H1 (cell line): ENCODE data around the gene MYO18A. TPM values are rescaled to one million over a fixed set of nuclear protein-coding genes. Genes with fewer than 3 reads are reported as not detected.

Experiments
- BRCA1 ChIP-seq: IDR thresholded peaks from 2 replicates; pipeline ENCODE4 v1.6.1; 2012; ENCODE audit warnings: low read depth, low read length, improper control_type of control experiment
- EP300 ChIP-seq, 2 experiments: IDR thresholded peaks; 1 replicate in 1 of 2; 2 replicates in 1 of 2; pipeline ENCODE4 v1.6.1; 2011 to 2012; ENCODE audit warnings: low read depth in 2 of 2, low read length in 2 of 2, mild to moderate bottlenecking in 2 of 2, borderline replicate concordance in 1 of 2, inconsistent platforms in 1 of 2, moderate library complexity in 1 of 2
- SAP30 ChIP-seq: fragments of 300-600 bp; sonication (generic); IDR thresholded peaks from 2 replicates; pipeline ENCODE4 v1.7.1; 2012; ENCODE audit warnings: low read length, moderate library complexity, mild to moderate bottlenecking, inconsistent platforms; ENCODE audit not compliant: insufficient read depth, insufficient replicate concordance
- SIN3A ChIP-seq, 2 experiments: IDR thresholded peaks in 1 of 2; conservative IDR thresholded peaks in 1 of 2; 2 replicates each; pipeline ENCODE4 v1.6.1; 2011 to 2012; ENCODE audit warnings: low read length in 2 of 2, improper control_type of control experiment in 1 of 2, low read depth in 1 of 2, mild to moderate bottlenecking in 1 of 2
- TAF7 ChIP-seq: optimal IDR thresholded peaks from 2 replicates; pipeline ENCODE3; 2011; ENCODE audit warnings: low read depth, mild to moderate bottlenecking, inconsistent platforms, low read length, moderate library complexity, borderline replicate concordance
- ZNF274 ChIP-seq: IDR thresholded peaks from 2 replicates; pipeline ENCODE4 v1.7.0; 2012; ENCODE audit warnings: low read length, borderline replicate concordance; ENCODE audit errors: extremely low read depth
- polyA plus RNA-seq, 7 experiments: library from polyadenylated mRNA; depleted of rRNA in 3 of 7; stranded (reverse) in 5 of 7; unstranded in 2 of 7; fragments of >200 nt in 5 of 7; fragments of 200-250 nt in 2 of 7; gene quantifications; 1 replicate in 5 of 7; 2 replicates in 1 of 7; 4 replicates in 1 of 7; pipeline versions ENCODE4 v1.2.1 to v1.2.3, GENCODE V29; 2011 to 2013; ENCODE audit warnings: missing spikeins in 2 of 7, mixed read lengths in 2 of 7
- total RNA-seq: library from RNA; stranded (reverse); fragmentation: NEBNext Ultra II Directional; extraction: Animal tissue kit (Norgen Biotek cat#: 25700); gene quantifications from 2 replicates; pipeline ENCODE4 v1.2.1, GENCODE V29; 2021

MYO18A gene
- total and polyA plus RNA-seq, 2 of the 8 experiments (the other 6 are each of a cell fraction or from before 2014, with no cell fraction given), result 7.6 to 43.8 TPM

- TF ChIP-seq SIN3A (conservative IDR thresholded peaks at IDR 0.05 in 1 of 2, IDR thresholded peaks at IDR 0.05 in 1 of 2; ENCODE audit: low read depth in 1 of 2, low read length in 2 of 2), result no peak
- TF ChIP-seq EP300 (IDR thresholded peaks at IDR 0.05; ENCODE audit: borderline replicate concordance in 1 of 2, low read depth in 2 of 2, low read length in 2 of 2), result no peak
- TF ChIP-seq ZNF274, result no peak
- TF ChIP-seq BRCA1, result no peak
- no peak for TF ChIP-seq SAP30
- no peak for TF ChIP-seq TAF7
These were observed 106.7 kb downstream of the MYO18A start (continued) for GRCh38 chr17:29073520-29073919.
